IgD-negative memory B cell (primary cell): ENCODE results near the gene EPS8L1. TPM values are rescaled to one million over a fixed set of nuclear protein-coding genes. Genes with fewer than 3 reads are reported as not detected.

Experiments
- H3K27ac Mint-ChIP-seq, 3 donors: one replicate each; pipeline ENCODE4 v1.8.0; 2020 to 2022; ENCODE audit warnings: mild to moderate bottlenecking in 3 of 3, mixed read lengths in 3 of 3, moderate library complexity in 1 of 3
- H3K27me3 Mint-ChIP-seq: one replicate; pipeline ENCODE4 v1.8.0; 2021; ENCODE audit warnings: mixed read lengths
- H3K36me3 Mint-ChIP-seq: one replicate; pipeline ENCODE4 v1.8.0; 2020; ENCODE audit warnings: mild to moderate bottlenecking, mixed read lengths
- H3K4me1 Mint-ChIP-seq, 3 donors: one replicate each; pipeline ENCODE4 v1.8.0; 2020 to 2022; ENCODE audit warnings: mixed read lengths in 3 of 3, mild to moderate bottlenecking in 1 of 3
- H3K4me3 Mint-ChIP-seq, 4 donors: one replicate each; pipeline ENCODE4 v1.8.0; 2020 to 2022; ENCODE audit warnings: mild to moderate bottlenecking in 4 of 4, mixed read lengths in 4 of 4, moderate library complexity in 3 of 4
- H3K9me3 Mint-ChIP-seq, 3 donors: one replicate each; pipeline ENCODE4 v1.8.0; 2020 to 2021; ENCODE audit warnings: mixed read lengths in 3 of 3, mild to moderate bottlenecking in 1 of 3
- polyA plus RNA-seq: library from polyadenylated mRNA; unstranded; fragments of 300-500 nt; fragmentation: Illumina TruSeq; gene quantifications from one replicate; pipeline ENCODE4 v1.2.3, GENCODE V29; 2021

Gene EPS8L1
- polyA plus RNA-seq, 1 donor from 2014 or later: 0.93 TPM

- Mint-ChIP-seq H3K9me3 (no peaks in the 10 kb centered on the region), H3K4me3 (no peak overlapping the region), H3K27me3 (peaks cover 11% of the 10 kb centered on the region), H3K4me1 (peaks cover 13 to 16% (median 15%) of the 10 kb centered on the region in 3 donors), H3K27ac (no peak overlapping the region), H3K36me3 (peaks cover 4% of the 10 kb centered on the region)
Observed at GRCh38 chr19:55091126-55091910, 15.6 kb downstream of the EPS8L1 start.

DNA sequence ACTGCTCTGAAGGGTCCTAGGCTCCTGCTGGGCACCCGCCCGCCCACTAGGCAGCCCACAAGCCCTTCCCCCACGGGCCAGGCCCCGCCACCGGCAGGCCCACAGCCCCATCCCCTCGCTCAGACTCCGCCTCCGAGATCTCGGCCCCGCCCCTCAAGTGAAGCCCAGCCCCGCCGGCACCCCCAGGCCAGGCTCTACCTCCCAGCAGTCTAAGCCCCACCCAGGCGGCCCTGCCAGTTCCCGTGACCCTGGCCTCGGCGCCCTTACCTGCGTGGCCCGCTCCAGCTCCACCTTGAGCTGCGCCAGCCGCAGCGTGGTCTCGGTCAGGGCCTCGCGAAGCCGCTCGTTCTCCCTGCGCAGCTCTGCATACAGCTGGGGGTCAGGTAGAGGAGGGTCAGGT lies 16.3 kb downstream of the EPS8L1 start:
- Mint-ChIP-seq H3K27me3 (peaks cover 11% of the 10 kb centered on the region), H3K4me1 (peaks cover 13 to 16% (median 15%) of the 10 kb centered on the region in 3 donors), H3K9me3 (no peaks in the 10 kb centered on the region), H3K4me3 (no peak overlapping the region), H3K27ac (no peak overlapping the region), H3K36me3 (peaks cover 4% of the 10 kb centered on the region)

GRCh38 chr19:55092423-55093318 lies 17.0 kb downstream of the EPS8L1 start:
- Mint-ChIP-seq H3K4me1 (peaks cover 8 to 11% (median 11%) of the 10 kb centered on the region in 3 donors), H3K9me3 (no peaks in the 10 kb centered on the region), H3K27ac (no peak overlapping the region), H3K36me3 (peaks cover 4% of the 10 kb centered on the region), H3K27me3 (peaks cover 7% of the 10 kb centered on the region), H3K4me3 (no peak overlapping the region)

GRCh38 chr19:55094456-55095259 lies 19.0 kb downstream of the EPS8L1 start:
- H3K27ac Mint-ChIP-seq: peak overlapping the region in 1 of 3 donors; percentile 53
- peaks cover 3% of the 10 kb centered on the region for H3K36me3 Mint-ChIP-seq
- H3K4me3 Mint-ChIP-seq: no peak overlapping the region
- H3K27me3 Mint-ChIP-seq: no peaks in the 10 kb centered on the region
- H3K4me1 Mint-ChIP-seq: peaks cover 0 to 3% (median 0%) of the 10 kb centered on the region in 3 donors
- H3K9me3 Mint-ChIP-seq: no peaks in the 10 kb centered on the region

GRCh38 chr19:55095260-55096060 lies 19.8 kb downstream of the EPS8L1 start:
- Mint-ChIP-seq H3K36me3 (peaks cover 4% of the 10 kb centered on the region), H3K4me3 (no peak overlapping the region), H3K27ac (no peak overlapping the region), H3K4me1 (no peaks in the 10 kb centered on the region), H3K9me3 (no peaks in the 10 kb centered on the region), H3K27me3 (no peaks in the 10 kb centered on the region)

GRCh38 chr19:55096061-55096701 lies 20.5 kb downstream of the EPS8L1 start:
- Mint-ChIP-seq H3K27ac (no peak overlapping the region), H3K4me3 (no peak overlapping the region), H3K36me3 (peaks cover 4% of the 10 kb centered on the region), H3K9me3 (no peaks in the 10 kb centered on the region), H3K4me1 (no peaks in the 10 kb centered on the region), H3K27me3 (no peaks in the 10 kb centered on the region)

GRCh38 chr19:55097864-55098715 lies 22.4 kb downstream of the EPS8L1 start:
- H3K4me3 Mint-ChIP-seq: no peak overlapping the region
- peaks cover 0 to under 1% (median 0%) of the 10 kb centered on the region in 3 donors for H3K9me3 Mint-ChIP-seq
- peaks cover 2% of the 10 kb centered on the region for H3K27me3 Mint-ChIP-seq
- no peak overlapping the region for H3K27ac Mint-ChIP-seq
- H3K4me1 Mint-ChIP-seq: no peaks in the 10 kb centered on the region
- H3K36me3 Mint-ChIP-seq: peaks cover 8% of the 10 kb centered on the region

DNA sequence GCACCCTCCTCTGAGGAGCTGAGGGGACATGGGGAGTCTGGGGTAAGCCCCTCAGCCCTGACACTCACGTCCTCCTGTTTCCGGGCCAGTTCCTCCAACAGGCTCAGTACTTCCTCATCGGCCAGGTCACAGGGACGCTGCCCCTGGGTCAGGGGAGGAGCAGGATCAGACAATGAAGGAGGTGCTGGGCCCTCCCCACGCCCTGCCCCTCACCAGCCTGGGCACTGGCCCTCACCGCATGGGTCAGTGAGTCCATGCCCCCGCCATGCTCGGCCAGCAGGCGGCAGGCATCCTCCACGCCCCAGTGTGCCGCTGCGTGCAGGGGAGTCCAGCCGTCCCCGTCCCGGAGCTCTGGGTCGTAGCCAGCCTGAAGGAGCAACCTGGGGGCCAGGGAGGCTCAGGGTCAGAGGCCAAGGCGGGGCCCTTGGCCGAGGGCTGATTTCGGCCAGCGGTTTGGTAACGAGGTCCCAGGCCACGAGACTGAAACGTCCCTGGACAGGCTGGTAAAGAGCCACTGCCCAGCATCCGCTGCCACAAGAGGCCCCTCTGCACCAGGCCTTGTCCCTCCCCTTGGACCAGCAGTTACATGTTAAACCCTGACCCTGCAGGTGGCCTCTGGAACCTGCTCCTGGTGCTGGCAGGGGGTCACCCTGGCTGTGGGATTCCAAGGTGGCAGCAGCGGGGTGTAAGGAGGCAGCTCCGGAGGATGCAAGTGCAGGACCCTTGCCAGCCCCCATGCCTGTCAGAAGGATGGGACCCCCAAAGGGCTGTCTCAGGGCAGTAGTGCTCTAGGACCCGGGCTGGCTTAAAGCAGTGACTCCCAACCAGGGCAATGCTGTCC lies 23.3 kb downstream of the EPS8L1 start:
- Mint-ChIP-seq H3K27me3 (peaks cover 2% of the 10 kb centered on the region), H3K36me3 (peaks cover 9% of the 10 kb centered on the region)

DNA sequence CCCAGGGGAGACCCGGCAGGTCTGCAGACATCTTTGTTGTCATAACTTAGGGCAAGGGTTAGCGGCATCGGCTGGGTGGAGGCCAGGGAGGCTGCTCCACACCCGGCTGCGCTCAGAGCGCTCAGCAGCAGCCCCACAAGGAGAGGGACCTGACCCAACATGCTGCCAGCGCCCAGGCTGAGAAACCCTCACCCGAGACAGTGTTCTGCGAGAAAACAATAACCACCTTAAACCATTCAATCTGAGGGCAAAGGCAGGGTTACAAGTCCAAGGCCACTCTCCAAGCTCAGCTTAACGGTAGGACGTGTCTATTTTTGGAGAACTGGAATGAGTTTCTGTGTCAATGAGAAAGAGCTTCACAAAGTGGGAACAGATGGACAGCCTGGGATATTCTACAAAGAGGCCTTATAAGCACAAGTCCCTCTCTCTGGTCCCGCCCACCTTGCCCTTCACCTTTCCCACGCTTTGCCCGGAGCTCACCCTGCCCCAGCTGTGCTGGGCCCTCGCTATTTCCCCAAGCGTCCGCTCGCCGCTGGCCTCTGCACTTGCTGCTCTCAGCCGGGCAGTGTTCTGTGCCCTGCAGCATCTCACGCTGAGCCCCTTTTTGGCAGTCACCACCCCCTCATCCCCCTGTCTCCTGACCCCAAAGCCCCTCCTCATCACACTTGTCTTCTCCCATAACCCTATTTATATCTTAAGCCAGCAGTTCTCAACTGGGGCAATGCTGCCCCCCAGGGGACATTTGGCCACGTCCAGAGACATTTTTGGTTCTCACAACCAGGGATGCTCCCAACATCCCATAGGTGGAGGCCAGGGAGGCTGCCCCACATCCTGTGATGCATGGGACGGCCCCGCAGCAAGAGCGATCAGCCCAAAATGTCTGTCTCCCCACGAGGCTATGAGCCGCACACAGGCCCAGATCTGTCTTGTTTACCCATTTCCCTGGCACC lies 24.2 kb downstream of the EPS8L1 start:
- Mint-ChIP-seq H3K36me3 (peaks cover 9% of the 10 kb centered on the region), H3K4me1 (no peaks in the 10 kb centered on the region), H3K27ac (no peak overlapping the region), H3K9me3 (peaks cover 0 to 1% (median 0%) of the 10 kb centered on the region in 3 donors), H3K27me3 (peaks cover 2% of the 10 kb centered on the region), H3K4me3 (no peak overlapping the region)

More for the DNA sequence above, 23.3 kb downstream of the EPS8L1 start:
- Mint-ChIP-seq H3K9me3 (peaks cover 0 to 1% (median 0%) of the 10 kb centered on the region in 3 donors), H3K4me1 (no peaks in the 10 kb centered on the region), H3K27ac (no peak overlapping the region), H3K4me3 (no peak overlapping the region)

DNA sequence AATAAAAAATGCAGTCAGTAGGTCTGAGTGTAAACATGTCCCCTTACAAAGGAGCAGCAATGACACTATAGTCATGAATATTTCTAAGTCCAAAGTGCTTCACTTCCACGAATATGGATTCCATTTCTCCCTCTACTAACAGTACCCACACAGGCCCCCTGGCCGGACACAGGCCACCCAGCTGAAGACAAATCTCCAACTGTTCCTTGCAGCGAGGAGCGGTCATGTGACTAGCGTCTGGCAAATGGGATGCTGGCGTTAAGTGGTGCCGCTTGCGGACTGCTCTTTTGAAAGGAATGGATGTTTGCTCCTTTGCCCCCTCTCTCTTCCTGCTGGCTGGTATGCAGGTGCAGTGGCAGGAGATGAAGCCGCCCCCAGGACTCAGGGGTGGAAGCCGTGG lies 25.6 kb downstream of the EPS8L1 start:
- peaks cover 0 to 1% (median 0%) of the 10 kb centered on the region in 3 donors for H3K9me3 Mint-ChIP-seq
- peaks cover 2% of the 10 kb centered on the region for H3K27me3 Mint-ChIP-seq
- H3K27ac Mint-ChIP-seq: no peak overlapping the region

GRCh38 chr19:55103190-55103589 lies 27.5 kb downstream of the EPS8L1 start:
- Mint-ChIP-seq H3K4me3 (no peak overlapping the region), H3K27me3 (peaks cover 2% of the 10 kb centered on the region), H3K9me3 (peaks cover 0 to 1% (median 0%) of the 10 kb centered on the region in 3 donors), H3K4me1 (no peaks in the 10 kb centered on the region), H3K36me3 (peaks cover 12% of the 10 kb centered on the region), H3K27ac (no peak overlapping the region)

More for the DNA sequence above, 25.6 kb downstream of the EPS8L1 start:
- Mint-ChIP-seq H3K36me3 (peaks cover 9% of the 10 kb centered on the region), H3K4me3 (no peak overlapping the region), H3K4me1 (no peaks in the 10 kb centered on the region)
